ENCODE results near the gene CACNA1H.

- TF ChIP-seq POLR2A (IDR thresholded peaks at IDR 0.05; ENCODE audit: low read depth, low read length) (no peak), POLR2AphosphoS5 (IDR thresholded peaks at IDR 0.05; ENCODE audit: low read depth, low read length) (no peak), TAF1 (IDR thresholded peaks at IDR 0.05; ENCODE audit: borderline replicate concordance, low read depth, low read length) (no peak)
Measured at GRCh38 chr16:1195393-1195666, 42.4 kb downstream of the CACNA1H start.
